SKM-1 (cell line): ENCODE measurements around the gene SLC2A8.

Experiments
- DNase-seq: peaks from one replicate; lab custom pipeline; 2025; ENCODE audit not compliant: unreplicated experiment; lab: John Stamatoyannopoulos, UW

SLC2A8 gene, protein sequence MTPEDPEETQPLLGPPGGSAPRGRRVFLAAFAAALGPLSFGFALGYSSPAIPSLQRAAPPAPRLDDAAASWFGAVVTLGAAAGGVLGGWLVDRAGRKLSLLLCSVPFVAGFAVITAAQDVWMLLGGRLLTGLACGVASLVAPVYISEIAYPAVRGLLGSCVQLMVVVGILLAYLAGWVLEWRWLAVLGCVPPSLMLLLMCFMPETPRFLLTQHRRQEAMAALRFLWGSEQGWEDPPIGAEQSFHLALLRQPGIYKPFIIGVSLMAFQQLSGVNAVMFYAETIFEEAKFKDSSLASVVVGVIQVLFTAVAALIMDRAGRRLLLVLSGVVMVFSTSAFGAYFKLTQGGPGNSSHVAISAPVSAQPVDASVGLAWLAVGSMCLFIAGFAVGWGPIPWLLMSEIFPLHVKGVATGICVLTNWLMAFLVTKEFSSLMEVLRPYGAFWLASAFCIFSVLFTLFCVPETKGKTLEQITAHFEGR

DNA sequence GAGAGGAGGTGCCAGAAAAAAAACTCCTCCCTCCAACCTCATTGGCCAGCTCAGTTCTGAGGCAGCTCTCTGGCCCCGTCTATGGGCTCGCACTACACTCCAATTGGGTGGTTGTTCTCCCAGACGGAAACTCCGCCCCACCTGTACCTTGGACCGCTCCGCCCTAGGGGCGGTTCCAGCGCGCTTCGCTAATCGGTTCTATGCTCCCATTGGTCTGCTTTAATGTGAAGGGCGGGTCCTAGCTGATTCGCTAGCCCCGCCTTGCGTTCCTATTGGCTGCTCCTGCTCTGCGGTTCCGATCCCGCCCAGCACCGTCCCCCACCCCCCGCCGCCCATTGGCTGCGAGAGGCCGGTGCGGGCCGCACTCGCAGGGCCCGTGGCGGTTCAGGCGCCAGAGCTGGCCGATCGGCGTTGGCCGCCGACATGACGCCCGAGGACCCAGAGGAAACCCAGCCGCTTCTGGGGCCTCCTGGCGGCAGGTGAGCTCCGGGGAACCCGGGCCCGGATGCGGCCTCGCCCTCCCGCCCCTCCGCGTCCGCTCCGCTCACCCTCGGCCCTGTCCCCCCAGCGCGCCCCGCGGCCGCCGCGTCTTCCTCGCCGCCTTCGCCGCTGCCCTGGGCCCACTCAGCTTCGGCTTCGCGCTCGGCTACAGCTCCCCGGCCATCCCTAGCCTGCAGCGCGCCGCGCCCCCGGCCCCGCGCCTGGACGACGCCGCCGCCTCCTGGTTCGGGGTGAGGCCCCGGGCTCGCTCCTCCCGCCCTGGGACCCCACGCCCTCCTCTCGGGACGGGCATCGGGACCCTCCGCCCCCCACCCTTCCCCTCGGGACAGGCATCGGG is at the start of gene SLC2A8:
Gene SLC2A8 (plus strand): TSS at position 362 of the 838 bp plus-strand sequence. CDS start 62 bp downstream, at position 424.
- no peak for DNase-seq

DNA sequence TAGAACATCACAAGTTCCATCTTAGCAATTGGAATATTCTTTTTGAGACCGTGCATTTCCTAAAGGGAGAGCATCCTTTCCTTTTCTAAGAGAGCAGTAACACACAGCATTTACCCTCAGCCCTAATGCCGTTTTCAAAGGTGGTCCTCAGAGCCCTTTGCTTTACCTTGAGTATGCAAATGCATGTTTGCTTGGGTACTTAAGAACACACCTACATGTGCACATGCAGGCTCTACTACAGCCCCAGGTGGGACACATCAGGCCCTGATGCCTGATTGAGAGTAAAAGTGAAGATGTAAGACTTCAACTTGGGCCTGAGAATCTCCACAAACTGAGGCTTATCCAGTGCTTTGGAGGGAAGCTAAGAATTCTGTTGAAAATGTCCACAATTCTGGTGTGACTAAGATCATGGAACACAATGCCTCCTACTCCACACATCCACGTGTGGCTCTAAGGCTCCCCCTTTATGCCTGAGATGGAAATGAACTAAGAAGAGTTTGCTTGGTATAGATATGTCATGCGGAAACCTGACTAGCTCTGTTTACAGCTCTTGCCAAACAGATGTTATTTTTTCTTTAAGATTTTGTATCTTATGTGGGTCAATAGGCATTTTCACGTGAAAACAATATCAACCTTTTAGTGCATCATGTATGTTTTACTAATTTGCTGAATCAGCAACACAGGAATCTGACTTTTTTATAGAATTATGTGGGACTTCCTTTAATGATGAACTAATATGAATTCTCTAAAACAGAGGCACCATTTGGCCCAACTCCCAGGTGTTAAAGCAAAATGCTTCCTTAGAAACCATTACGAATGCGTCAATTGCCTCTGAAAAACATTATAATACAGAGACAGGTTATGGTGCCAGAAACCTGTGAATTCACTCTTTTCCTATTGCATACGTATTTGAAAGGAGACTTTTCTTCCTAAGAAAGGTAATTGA is 48.9 kb upstream of the SLC2A8 start:
- no peak for DNase-seq

DNA sequence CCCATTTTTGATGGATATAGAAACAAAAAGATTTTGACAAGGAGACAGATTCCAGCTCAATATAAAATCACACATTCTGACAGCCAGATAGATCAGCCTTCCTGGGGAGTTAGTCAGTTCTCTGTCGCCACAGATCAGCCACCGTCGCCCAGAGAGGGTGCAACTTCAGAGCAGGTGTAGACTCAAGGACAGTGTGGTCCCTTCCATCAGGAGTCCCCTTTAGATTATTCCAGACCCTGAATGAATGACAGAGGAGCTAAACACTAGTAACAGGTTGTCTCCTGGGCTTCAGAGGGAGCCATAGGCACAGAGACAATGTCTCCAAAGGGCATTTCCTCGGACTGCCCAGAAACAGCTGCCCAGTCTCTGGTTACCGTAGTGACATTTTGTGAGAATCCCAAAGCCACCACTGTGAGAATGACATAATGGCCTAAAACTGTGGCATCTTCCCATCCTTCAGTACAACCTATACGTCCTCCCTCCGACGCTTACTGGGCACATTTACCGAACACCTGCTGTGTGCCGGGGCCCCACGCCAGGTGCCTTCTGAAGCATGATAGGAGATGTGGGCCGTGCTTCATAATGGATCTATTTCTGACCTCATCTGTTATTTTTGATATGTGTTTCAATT is 47.4 kb upstream of the SLC2A8 start:
- no peak for DNase-seq

DNA sequence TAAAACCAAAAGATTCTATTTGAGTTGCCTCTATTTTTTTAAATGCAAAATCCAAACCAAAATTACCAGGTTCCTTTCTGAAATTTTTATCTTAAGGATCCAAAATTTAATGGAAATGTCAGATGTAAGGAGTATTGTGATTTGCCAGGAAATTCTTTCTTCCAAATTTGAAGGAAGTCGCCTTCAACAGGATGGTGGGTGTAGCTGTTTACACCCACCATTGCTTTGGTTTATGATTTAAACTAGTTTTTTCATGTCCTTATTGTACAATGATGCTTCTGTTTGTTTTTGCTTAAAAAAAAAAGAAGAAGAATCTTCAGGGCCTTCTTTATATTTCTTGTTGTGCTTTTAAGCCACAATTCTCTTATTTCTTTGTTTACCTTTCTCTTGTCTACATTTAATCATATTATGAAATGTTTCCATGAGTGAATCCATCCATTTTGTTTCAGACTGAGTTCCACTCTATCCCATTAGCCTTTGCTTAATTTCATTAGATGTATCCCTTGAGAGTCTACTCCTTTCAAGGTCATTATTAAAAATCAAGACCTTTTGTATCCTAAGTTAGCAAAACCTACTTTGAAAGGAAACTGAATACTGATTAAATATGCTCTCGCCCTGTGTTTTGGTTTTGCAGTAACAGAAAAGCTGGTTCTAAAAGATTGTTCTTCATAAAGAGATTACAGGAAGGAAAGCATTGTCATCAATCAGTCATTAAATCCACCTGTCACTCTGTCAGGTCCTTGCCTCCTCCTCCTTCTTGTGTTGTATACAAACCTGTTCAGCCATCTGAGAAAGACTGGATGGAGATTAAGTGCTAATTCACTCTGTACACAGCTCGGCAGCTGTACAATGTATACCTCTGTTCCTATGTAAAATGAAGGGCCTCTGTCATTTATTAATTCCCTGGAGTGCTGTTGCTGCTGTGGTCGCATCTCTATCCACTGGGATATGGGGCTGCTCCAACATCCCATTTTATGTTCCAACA is 45.5 kb upstream of the SLC2A8 start:
- DNase-seq, result no peak

DNA sequence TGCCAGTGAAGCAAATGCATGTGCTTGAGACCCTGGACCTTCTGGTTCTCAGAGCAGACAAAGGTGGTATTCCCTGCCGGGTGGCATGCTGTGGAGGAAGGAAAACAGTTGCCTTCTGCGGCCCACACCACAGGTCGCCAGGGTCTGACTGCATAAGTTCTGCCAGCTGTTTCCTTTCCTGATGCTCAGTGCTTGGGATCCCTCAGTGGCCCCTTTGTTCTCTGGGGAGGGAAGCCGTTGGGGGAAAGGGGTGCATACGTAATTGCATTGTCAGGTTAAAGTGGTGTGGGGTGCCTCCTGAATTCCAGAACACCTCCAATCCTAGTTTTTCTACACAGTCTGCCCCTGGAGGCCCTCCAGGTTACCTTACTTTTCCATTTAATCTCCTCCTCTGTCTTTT is 43.1 kb upstream of the SLC2A8 start:
- no peak for DNase-seq

DNA sequence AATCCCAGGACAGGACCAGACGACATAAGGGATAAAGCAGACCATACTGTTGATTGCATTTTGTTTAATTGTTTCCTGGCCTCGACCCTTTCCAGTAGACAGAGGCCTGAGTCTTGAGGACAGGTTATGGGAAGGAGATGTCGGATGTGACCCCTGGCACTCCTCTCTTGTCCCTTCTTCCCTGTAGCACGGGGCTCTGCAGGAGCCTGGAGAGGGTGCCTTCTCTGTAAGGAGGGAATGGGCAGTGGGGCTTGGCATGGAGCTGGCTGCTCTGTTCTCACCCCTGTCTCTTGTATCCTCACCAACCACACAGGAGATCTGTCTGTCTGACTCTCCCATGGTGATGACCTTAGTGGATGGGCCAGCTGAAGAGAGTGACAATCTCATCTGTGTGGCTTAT is 40.1 kb upstream of the SLC2A8 start:
- no peak for DNase-seq

DNA sequence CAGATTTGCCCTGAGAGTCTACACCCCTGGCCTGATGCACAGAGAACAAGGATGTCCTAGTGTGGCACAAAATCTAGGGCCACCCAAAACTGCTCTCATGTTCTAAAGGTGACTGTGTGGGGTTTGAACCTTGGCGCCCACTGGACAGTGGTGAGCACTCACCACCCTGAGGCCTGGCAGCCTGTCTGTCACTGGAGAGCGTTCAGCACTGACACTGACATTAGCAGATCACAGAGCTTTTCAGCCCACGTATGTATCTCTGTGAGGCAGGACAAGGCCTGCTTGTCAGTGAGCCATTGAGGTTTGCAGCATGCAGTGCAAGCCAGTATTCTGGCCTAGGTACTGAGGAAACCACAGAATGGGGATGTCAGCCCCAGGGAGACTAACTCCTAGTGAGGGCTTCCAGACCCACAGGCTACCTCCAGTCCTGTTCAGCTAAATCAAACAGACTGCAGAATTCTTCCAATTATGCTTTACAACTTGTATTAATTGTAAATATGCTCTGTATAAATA is 38.9 kb upstream of the SLC2A8 start:
- no peak for DNase-seq

DNA sequence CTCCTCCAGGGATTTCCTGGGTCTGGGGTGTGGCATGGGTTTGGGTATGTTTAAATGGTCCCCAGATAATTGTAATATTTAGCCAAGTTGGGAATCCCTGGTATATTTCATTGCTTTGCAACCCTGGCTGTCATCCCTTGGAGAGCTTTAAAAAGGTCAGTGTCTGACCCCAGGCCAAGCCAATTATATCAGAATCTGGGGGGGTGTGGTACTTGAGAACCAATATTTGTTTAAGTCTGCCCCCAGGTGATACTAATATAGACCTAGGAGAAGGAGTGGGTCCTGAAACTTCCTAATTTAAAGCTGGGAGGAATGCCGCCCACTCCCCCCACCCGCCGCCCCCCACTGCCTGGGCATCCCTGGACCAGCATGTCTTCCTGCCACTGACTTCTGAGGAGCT is 38.2 kb upstream of the SLC2A8 start:
- no peak for DNase-seq

DNA sequence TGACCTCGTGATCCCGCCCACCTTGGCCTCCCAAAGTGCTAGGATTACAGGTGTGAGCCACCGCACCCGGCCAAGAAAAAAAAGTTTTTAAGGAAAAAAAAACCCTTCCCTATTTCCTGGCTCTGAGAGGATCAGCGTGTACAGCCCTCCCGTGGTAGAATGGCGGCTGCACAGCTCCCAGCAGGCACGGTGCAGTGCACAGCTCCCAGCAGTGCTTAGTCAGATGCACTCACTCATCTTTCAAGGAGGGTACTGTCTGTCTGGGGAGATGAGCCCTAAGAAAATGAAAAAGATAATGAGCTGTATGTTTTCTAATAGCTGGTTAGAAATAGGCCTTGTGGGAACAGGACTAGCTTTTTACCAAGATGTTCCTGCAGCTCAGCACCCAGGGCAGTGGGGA is 36.7 kb upstream of the SLC2A8 start:
- DNase-seq, result no peak

DNA sequence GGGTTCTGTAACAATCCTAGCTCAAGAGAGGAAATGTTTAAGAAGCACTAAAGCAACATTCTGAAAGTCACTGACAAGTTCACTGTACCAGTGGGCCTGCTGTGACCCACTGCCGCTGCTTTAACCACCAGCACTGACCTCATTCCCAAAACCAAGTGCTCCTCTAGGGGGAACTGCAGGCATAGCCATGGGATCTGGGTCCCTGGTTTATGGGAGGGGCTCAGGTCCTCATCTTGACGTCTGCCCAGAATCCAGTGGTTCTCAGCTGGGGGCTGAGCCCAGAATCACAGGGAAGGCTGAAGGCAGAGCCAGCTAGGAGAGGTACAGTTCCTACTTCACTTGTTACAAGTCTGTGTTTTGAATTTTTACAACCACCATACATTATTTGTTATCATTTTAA is 36.1 kb upstream of the SLC2A8 start:
- no peak for DNase-seq

DNA sequence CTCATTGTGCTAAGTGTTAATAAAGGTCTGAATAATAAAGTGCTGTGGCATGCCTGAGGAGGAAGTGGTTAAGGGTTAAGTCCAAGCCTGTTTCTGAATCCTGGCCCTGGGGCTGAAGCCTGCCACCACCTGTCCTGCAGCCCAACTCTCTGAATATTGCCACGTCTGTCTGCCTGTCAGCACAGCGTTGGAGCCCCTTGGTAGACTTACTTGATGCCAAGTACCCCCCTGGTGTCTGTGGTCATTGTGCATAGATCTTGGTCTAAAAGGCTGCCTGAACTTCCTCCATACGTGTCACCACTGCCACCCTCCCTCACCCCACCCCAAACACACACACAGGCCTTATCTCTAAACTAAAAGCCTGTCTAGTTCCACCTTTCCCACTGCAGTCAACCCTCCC is 35.4 kb upstream of the SLC2A8 start:
- DNase-seq, result no peak

DNA sequence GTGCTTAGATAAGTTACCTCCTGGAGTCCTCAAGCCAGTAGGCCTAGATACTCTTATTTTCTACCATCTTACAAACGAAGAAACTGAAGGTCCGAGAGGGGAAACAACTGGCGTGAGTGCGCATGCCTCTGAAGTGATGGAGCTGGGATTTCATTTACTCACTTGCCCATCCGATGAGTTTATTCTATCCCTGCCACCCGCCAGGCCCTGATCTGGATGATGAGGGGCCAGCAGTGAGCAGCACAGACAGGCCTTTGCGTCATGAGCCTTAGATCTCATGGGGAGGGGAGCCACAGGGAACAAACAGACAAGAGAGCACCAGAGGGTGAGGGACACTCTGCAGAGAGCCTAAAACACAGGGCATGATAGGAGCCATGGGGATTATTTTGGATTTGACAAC is 34.1 kb upstream of the SLC2A8 start:
- DNase-seq, result no peak

DNA sequence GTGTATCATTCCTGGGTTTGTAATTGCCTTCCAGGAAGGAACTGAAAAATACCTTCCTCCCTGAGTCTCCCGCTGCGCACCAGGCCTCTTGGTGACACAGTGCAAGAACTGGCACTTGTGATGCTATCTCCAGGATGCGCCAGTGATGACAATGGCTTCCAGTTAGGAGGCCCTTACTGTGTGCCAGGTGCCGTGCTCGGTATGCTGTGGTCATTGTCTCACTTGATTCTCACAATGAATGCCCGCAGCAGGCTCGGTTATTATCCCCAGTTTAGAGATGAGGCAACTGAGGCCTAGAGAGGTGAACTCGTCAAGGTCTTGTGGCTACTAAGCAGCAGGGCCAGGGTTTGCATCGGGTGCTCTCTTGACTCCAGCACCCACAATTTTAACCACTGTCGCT is 31.5 kb upstream of the SLC2A8 start:
- DNase-seq, result no peak

DNA sequence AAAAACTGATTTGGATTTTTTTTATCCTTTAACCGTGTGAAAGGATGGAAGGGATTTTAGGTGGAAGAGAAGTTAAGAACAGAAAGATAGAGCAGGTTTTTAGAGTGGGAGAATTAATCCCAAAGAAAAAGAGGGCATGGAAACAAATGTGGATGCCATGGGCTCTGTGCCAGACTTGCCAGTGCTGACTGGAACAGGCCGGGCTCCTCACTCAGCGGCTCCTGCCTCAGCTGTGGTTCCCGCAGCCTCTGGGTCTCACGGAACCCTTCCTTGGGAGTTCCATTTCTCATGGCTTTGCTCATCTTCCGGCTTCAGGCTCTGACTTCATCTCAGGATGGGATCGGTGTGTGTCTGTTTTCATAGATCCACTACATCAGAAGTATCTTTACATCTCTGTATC is 30.4 kb upstream of the SLC2A8 start:
- DNase-seq, result no peak

DNA sequence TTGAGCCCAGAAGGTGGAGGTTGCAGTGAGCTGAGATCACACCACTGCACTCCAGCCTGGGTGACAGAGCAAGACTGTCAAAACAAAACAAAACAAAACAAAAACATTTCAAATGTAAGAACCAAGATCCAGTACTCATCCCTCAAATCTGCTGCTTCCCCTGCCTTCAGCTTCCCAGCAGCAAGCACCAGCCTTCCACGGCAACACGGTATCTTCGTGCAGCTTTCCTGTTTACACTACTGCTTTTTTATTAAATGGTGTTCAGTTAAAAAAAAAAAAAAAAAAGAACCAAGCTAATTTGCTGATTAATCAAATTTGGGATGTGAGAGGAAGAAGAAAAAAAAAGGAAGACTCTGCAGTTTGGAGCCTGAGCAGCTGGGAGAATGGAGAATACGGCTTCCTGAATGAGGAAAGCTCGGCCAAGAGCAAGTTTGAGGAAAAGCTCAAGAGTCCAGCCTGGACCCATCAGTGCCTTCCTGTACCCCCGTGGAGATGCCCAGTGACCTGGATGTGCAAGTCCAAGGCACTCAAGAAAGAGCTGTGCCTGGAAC is 28.0 kb upstream of the SLC2A8 start:
- DNase-seq, result no peak

DNA sequence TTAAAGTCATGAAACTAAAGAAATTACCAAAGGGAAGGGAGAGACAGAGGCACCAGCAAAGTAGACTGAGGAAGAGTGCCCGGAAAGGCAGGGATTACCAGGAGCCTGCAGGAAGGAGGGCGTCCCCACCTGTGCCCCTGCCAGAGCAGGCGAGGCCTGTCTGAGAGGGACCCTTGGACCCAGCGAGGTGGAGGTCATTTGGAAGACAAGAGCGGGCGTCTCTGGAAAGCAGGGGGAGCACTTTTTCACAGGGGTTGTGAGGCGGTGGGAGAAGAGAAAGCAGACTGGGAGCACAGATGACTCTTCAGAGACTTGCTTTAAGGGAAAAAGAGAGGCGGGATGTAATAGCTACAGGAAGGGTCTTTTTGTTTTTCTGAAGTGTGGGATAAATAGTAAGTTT is 27.5 kb upstream of the SLC2A8 start:
- DNase-seq, result no peak

DNA sequence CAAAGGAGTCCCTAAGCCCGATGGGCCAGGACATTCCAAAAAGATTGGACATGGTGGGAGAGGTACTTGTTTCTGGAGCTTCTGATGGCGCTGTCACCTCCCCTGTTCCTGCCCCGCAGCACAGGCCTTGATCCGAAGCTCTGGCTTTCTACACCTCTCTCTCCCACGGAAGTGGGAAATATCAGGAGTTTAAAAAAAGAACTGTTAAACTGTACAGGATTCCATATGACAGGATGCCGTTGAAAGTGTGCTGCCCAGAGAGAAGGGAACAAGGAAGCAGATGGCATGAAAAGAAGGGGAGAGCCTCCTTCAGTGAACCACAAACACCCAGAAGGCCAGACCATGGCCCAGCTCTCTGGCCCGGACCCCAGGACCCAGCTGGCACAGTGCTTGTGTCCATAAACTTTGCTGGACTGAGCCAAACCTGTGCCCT is 26.8 kb upstream of the SLC2A8 start:
- no peak for DNase-seq

DNA sequence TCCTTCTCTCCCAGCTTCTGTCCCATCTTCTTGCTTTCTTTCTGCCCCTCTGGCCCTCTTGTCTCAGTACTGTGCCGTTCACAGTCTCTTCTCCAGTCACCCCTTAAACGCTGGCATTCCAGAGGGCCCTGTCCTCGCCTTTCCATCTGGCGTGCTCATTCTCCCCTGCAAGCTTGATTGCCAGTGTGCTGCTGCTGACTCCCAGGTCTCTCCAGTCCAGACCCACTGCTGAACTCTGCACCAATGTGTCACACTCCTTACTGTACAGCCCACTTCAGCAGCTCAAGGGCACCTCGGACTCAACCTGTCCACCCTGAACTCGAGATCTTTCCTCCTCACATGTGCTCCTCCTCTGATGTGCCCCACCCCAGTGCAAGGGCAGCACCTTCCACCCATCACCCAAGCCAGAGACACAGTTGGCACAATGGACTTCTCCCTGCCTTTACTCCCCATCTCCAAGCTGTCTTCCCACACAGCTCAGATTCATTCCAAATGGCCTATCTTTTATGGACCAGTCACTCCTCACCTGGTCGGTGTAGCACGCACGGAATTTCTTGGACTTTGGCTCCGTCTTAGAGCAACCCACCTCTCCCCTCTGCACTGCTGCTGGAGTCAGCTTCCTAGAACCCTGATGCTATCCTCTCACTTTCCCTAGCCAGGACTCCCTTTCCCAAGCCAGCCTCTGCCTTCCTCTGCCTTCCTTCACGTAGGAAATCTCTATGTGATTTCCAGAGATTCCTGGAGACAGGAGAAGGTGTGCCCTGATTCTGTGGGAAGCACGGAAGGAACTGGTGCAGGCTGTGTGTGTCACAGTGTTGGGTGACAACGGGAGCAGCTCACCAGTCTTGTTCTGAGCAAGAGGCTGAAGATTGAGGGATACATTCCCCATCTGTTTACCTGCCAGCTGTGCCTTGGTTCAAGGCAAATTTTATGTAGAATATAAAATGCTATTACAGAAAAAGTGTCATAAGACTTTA is 26.0 kb upstream of the SLC2A8 start:
- no peak for DNase-seq
